DND-41 (cell line): ENCODE data around the gene MTCH1.

Experiments used
- ATAC-seq: fragments of 200-7000 bp; cut with Tn5 transposase; 3 replicates; pipeline ENCODE4 v1.9.1; 2021; ENCODE audit warnings: low read depth; ENCODE audit not compliant: insufficient read depth
- DNase-seq: peaks from one replicate; pipeline ENCODE4 v3.0.0-alpha.2; 2020
- H2AFZ ChIP-seq: 2 replicates; pipeline ENCODE4 v1.6.0; 2012; ENCODE audit warnings: low read depth, low read length
- H3K27ac ChIP-seq: 2 replicates; pipeline ENCODE4 v1.5.1; 2012; ENCODE audit warnings: low read length, inconsistent platforms
- H3K27me3 ChIP-seq: fragments of 200-600 bp; sonication (generic); 2 replicates; pipeline ENCODE4 v1.6.0; 2012; ENCODE audit warnings: low read length, mild to moderate bottlenecking, inconsistent platforms; ENCODE audit not compliant: insufficient read depth, poor library complexity
- H3K36me3 ChIP-seq: 2 replicates; pipeline ENCODE4 v1.5.1; 2012; ENCODE audit warnings: low read length, inconsistent platforms; ENCODE audit not compliant: insufficient read depth
- H3K4me1 ChIP-seq: 2 replicates; pipeline ENCODE4 v1.5.1; 2012; ENCODE audit warnings: mild to moderate bottlenecking, low read length; ENCODE audit not compliant: insufficient read depth
- H3K4me2 ChIP-seq: 2 replicates; pipeline ENCODE4 v1.6.0; 2012; ENCODE audit warnings: mild to moderate bottlenecking, moderate library complexity, low read length, inconsistent platforms; ENCODE audit not compliant: insufficient read depth
- H3K4me3 ChIP-seq, 2 experiments: fragments of 200-600 bp in 1 of 2; shearing (Covaris generic) in 1 of 2; 2 replicates each; pipeline ENCODE4 v1.5.1; 2012 to 2016; ENCODE audit warnings: inconsistent platforms in 2 of 2, low read length in 2 of 2, mild to moderate bottlenecking in 2 of 2, low read depth in 1 of 2, moderate library complexity in 1 of 2
- H3K79me2 ChIP-seq: 2 replicates; pipeline ENCODE4 v1.6.0; 2012; ENCODE audit warnings: low read length, inconsistent platforms; ENCODE audit not compliant: insufficient read depth
- H3K9ac ChIP-seq: 2 replicates; pipeline ENCODE4 v1.6.0; 2012; ENCODE audit warnings: low read depth, mild to moderate bottlenecking, inconsistent platforms, low read length, moderate library complexity
- H3K9me3 ChIP-seq: 2 replicates; pipeline ENCODE4 v1.5.1; 2012; ENCODE audit warnings: low read length, moderate library complexity, mild to moderate bottlenecking, inconsistent platforms; ENCODE audit not compliant: insufficient read depth, severe bottlenecking
- H4K20me1 ChIP-seq: 2 replicates; pipeline ENCODE4 v1.6.0; 2012; ENCODE audit warnings: low read length; ENCODE audit not compliant: insufficient read depth
- CTCF ChIP-seq: IDR thresholded peaks from 2 replicates; pipeline ENCODE4 v1.5.1; 2012; ENCODE audit warnings: borderline replicate concordance, low read length, moderate library complexity, mild to moderate bottlenecking; ENCODE audit not compliant: poor library complexity, severe bottlenecking; ENCODE audit errors: extremely low read depth
- EZH2 ChIP-seq: IDR thresholded peaks from 3 replicates; pipeline ENCODE4 v1.6.1; 2012; ENCODE audit warnings: borderline replicate concordance, low read depth, mild to moderate bottlenecking, moderate library complexity, low read length, inconsistent platforms; ENCODE audit not compliant: severe bottlenecking

MTCH1 gene

GRCh38 chr6:36970892-36971842, 14.8 kb downstream of the MTCH1 start:
- Histone ChIP-seq H3K36me3 (peaks cover 98% of the 10 kb centered on the region), H3K79me2 (peaks cover 5% of the 10 kb centered on the region), H3K4me3 (no peak overlapping the region), H3K27me3 (no peaks in the 10 kb centered on the region), H3K9me3 (no peaks in the 10 kb centered on the region), H4K20me1 (peaks cover 33% of the 10 kb centered on the region), H3K4me2 (no peak overlapping the region), H3K4me1 (no peaks in the 10 kb centered on the region), H3K27ac (no peak overlapping the region), H3K9ac (no peak overlapping the region), H2AFZ (no peak overlapping the region)
- ATAC-seq (no peak), DNase-seq (no peak)
- TF ChIP-seq CTCF (no peak), EZH2 (no peak)

- H3K27ac ChIP-seq = no peak overlapping the region
- H3K27me3 ChIP-seq = no peaks in the 10 kb centered on the region
- H3K9ac ChIP-seq = no peak overlapping the region
- no peaks in the 10 kb centered on the region for H3K4me1 ChIP-seq
- ATAC-seq (no peak), DNase-seq (no peak)
- H3K9me3 ChIP-seq = no peaks in the 10 kb centered on the region
- H4K20me1 ChIP-seq = peaks cover 29% of the 10 kb centered on the region
- H3K4me2 ChIP-seq = no peak overlapping the region
- H3K4me3 ChIP-seq = no peak overlapping the region
- peaks cover 88% of the 10 kb centered on the region for H3K36me3 ChIP-seq
- no peak overlapping the region for H2AFZ ChIP-seq
- no peaks in the 10 kb centered on the region; the same call in 1 of the 2 replicates for H3K79me2 ChIP-seq
- TF ChIP-seq EZH2 (no peak), CTCF (no peak)
These were observed 15.8 kb downstream of the MTCH1 start for GRCh38 chr6:36969988-36970891.

- H3K4me1 ChIP-seq = peaks cover 8% of the 10 kb centered on the region
- no peaks in the 10 kb centered on the region for H3K9me3 ChIP-seq
- H3K4me3 ChIP-seq = no peak overlapping the region
- H3K36me3 ChIP-seq = peaks cover 79% of the 10 kb centered on the region
- no peak overlapping the region for H3K27ac ChIP-seq
- TF ChIP-seq CTCF = no peak
- TF ChIP-seq EZH2 = no peak
- no peaks in the 10 kb centered on the region for H3K27me3 ChIP-seq
- H3K9ac ChIP-seq = no peak overlapping the region
- peaks cover 27% of the 10 kb centered on the region for H4K20me1 ChIP-seq
- ATAC-seq (no peak), DNase-seq (no peak)
- no peaks in the 10 kb centered on the region; the same call in 1 of the 2 replicates for H3K79me2 ChIP-seq
- H2AFZ ChIP-seq = no peak overlapping the region
- H3K4me2 ChIP-seq = no peak overlapping the region
These were observed 16.7 kb downstream of the MTCH1 start for GRCh38 chr6:36969240-36969691.
